Measurements from ENCODE around the gene WNT2B.

The WNT2B gene

GRCh38 chr1:112513112-112513870 lies 4.5 kb downstream of the WNT2B start:
- Histone ChIP-seq H2BK12ac (ENCODE audit: low read length) (peak overlapping the region; percentile 24), H4K8ac (ENCODE audit: low read depth, low read length) (no peak overlapping the region), H3K14ac (ENCODE audit: low read length) (no peak overlapping the region), H3K4me3 (ENCODE audit: low read length in 2 of 2) (no peak overlapping the region), H3K27me3 (ENCODE audit: control insufficient read depth in 3 of 3, insufficient read depth in 3 of 3, low read depth in 1 of 3, low read length in 3 of 3) (peaks cover 2 to 20% (median 7%) of the 10 kb centered on the region in 3 experiments), H3K4me1 (ENCODE audit: control insufficient read depth in 2 of 2, insufficient read depth in 1 of 2, low read depth in 1 of 2, low read length in 2 of 2) (peaks cover 35 to 56% of the 10 kb centered on the region in 2 donors), H3K36me3 (replicated peaks in 1 of 2; ENCODE audit: control insufficient read depth in 2 of 2, insufficient read depth in 2 of 2, low read length in 2 of 2) (peaks cover 0 to 4% of the 10 kb centered on the region in 2 donors), H4K91ac (ENCODE audit: low read depth, low read length, poor library complexity) (no peak overlapping the region), H3K18ac (ENCODE audit: low read length) (peak overlapping the region; percentile 75), H3K9ac (ENCODE audit: low read depth, low read length, poor library complexity) (no peak overlapping the region), H2AK5ac (ENCODE audit: low read depth, low read length) (no peak overlapping the region), H3K79me1 (ENCODE audit: low read depth, low read length) (no peaks in the 10 kb centered on the region), H2AFZ (ENCODE audit: low read length) (no peak overlapping the region), H3K23ac (ENCODE audit: low read depth, low read length, poor library complexity) (no peak overlapping the region), H3K4ac (ENCODE audit: low read length) (no peak overlapping the region), H3K9me3 (replicated peaks in 1 of 2; ENCODE audit: control insufficient read depth in 2 of 2, insufficient read depth in 1 of 2, low read depth in 1 of 2, low read length in 2 of 2) (no peaks in the 10 kb centered on the region), H3K4me2 (ENCODE audit: insufficient read depth, low read length, poor library complexity, severe bottlenecking) (no peak overlapping the region), H2BK120ac (ENCODE audit: low read depth, low read length) (no peak overlapping the region), H3K27ac (replicated peaks; ENCODE audit: low read length) (no peak overlapping the region), H2BK15ac (ENCODE audit: low read length) (peak overlapping the region; percentile 7), H2BK5ac (ENCODE audit: low read length) (no peak overlapping the region)
- no CpG with 5 or more reads among the region's 9 CpGs for WGBS, 2 donors (ENCODE audit: extremely low coverage in 2 of 2, insufficient read length in 2 of 2, insufficient replicate concordance in 1 of 2)
- DNase-seq (ENCODE audit: low spot score): no peak

DNA sequence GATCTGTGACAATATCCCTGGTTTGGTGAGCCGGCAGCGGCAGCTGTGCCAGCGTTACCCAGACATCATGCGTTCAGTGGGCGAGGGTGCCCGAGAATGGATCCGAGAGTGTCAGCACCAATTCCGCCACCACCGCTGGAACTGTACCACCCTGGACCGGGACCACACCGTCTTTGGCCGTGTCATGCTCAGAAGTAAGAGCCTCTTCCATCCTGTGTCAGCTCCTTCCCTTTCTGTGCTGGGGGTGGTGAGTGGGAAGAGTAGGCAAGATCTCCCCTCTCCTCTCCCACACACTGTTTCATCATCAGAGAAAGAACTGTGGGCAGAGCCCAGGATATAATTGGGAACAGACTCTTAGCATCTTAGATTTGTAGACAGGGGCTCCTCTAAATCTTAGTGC lies 6.1 kb downstream of the WNT2B start:
- H3K23ac ChIP-seq (ENCODE audit: low read depth, low read length, poor library complexity): no peak overlapping the region
- peaks cover 0 to 4% (median 0%) of the 10 kb centered on the region in 3 experiments for H3K27me3 ChIP-seq (ENCODE audit: control insufficient read depth in 3 of 3, insufficient read depth in 3 of 3, low read depth in 1 of 3, low read length in 3 of 3)
- no peak overlapping the region for H4K8ac ChIP-seq (ENCODE audit: low read depth, low read length)
- no peak overlapping the region for H3K14ac ChIP-seq (ENCODE audit: low read length)
- H2AK5ac ChIP-seq (ENCODE audit: low read depth, low read length): peak overlapping the region; percentile 7
- no peaks in the 10 kb centered on the region for H3K79me1 ChIP-seq (ENCODE audit: low read depth, low read length)
- no peak for DNase-seq (ENCODE audit: low spot score)
- no peak overlapping the region for H3K4me2 ChIP-seq (ENCODE audit: insufficient read depth, low read length, poor library complexity, severe bottlenecking)
- H4K91ac ChIP-seq (ENCODE audit: low read depth, low read length, poor library complexity): no peak overlapping the region
- no peak overlapping the region for H2BK12ac ChIP-seq (ENCODE audit: low read length)
- peak overlapping the region; percentile 1 for H3K18ac ChIP-seq (ENCODE audit: low read length)
- no peak overlapping the region for H2AFZ ChIP-seq (ENCODE audit: low read length)
- H3K9me3 ChIP-seq (replicated peaks in 1 of 2; ENCODE audit: control insufficient read depth in 2 of 2, insufficient read depth in 1 of 2, low read depth in 1 of 2, low read length in 2 of 2): no peaks in the 10 kb centered on the region
- no CpG with 5 or more reads among the region's 12 CpGs for WGBS, 2 donors (ENCODE audit: extremely low coverage in 2 of 2, insufficient read length in 2 of 2, insufficient replicate concordance in 1 of 2)
- H2BK5ac ChIP-seq (ENCODE audit: low read length): no peak overlapping the region
- peaks cover 0 to 4% of the 10 kb centered on the region in 2 donors for H3K36me3 ChIP-seq (replicated peaks in 1 of 2; ENCODE audit: control insufficient read depth in 2 of 2, insufficient read depth in 2 of 2, low read length in 2 of 2)
- H3K4me3 ChIP-seq (ENCODE audit: low read length in 2 of 2): no peak overlapping the region
- H3K4ac ChIP-seq (ENCODE audit: low read length): no peak overlapping the region
- peaks cover 34 to 50% of the 10 kb centered on the region in 2 donors for H3K4me1 ChIP-seq (ENCODE audit: control insufficient read depth in 2 of 2, insufficient read depth in 1 of 2, low read depth in 1 of 2, low read length in 2 of 2)
- H2BK120ac ChIP-seq (ENCODE audit: low read depth, low read length): no peak overlapping the region
- peak overlapping the region; percentile 76 for H3K27ac ChIP-seq (replicated peaks; ENCODE audit: low read length)
- H3K9ac ChIP-seq (ENCODE audit: low read depth, low read length, poor library complexity): no peak overlapping the region
- peak overlapping the region; percentile 59 for H2BK15ac ChIP-seq (ENCODE audit: low read length)

- no CpG with 5 or more reads among the region's 2 CpGs for WGBS, 2 donors (ENCODE audit: extremely low coverage in 2 of 2, insufficient read length in 2 of 2, insufficient replicate concordance in 1 of 2)
- H2BK12ac ChIP-seq (ENCODE audit: low read length): no peak overlapping the region
- H3K4me1 ChIP-seq (ENCODE audit: control insufficient read depth in 2 of 2, insufficient read depth in 1 of 2, low read depth in 1 of 2, low read length in 2 of 2): peaks cover 34 to 46% of the 10 kb centered on the region in 2 donors
- H2AK5ac ChIP-seq (ENCODE audit: low read depth, low read length): no peak overlapping the region
- no peak overlapping the region for H3K4me2 ChIP-seq (ENCODE audit: insufficient read depth, low read length, poor library complexity, severe bottlenecking)
- peak overlapping the region; percentile 84 for H3K27ac ChIP-seq (replicated peaks; ENCODE audit: low read length)
- H3K79me1 ChIP-seq (ENCODE audit: low read depth, low read length): no peaks in the 10 kb centered on the region
- H3K27me3 ChIP-seq (ENCODE audit: control insufficient read depth in 3 of 3, insufficient read depth in 3 of 3, low read depth in 1 of 3, low read length in 3 of 3): no peaks in the 10 kb centered on the region
- no peak overlapping the region for H4K91ac ChIP-seq (ENCODE audit: low read depth, low read length, poor library complexity)
- no peak overlapping the region for H3K4ac ChIP-seq (ENCODE audit: low read length)
- no peak overlapping the region for H3K18ac ChIP-seq (ENCODE audit: low read length)
- H4K8ac ChIP-seq (ENCODE audit: low read depth, low read length): no peak overlapping the region
- peak; percentile 95 for DNase-seq (ENCODE audit: low spot score)
- H2BK120ac ChIP-seq (ENCODE audit: low read depth, low read length): no peak overlapping the region
- H3K9me3 ChIP-seq (replicated peaks in 1 of 2; ENCODE audit: control insufficient read depth in 2 of 2, insufficient read depth in 1 of 2, low read depth in 1 of 2, low read length in 2 of 2): no peaks in the 10 kb centered on the region
- H3K9ac ChIP-seq (ENCODE audit: low read depth, low read length, poor library complexity): no peak overlapping the region
- no peak overlapping the region for H2AFZ ChIP-seq (ENCODE audit: low read length)
- no peak overlapping the region for H3K4me3 ChIP-seq (ENCODE audit: low read length in 2 of 2)
- peaks cover 0 to 6% of the 10 kb centered on the region in 2 donors for H3K36me3 ChIP-seq (replicated peaks in 1 of 2; ENCODE audit: control insufficient read depth in 2 of 2, insufficient read depth in 2 of 2, low read length in 2 of 2)
- H2BK15ac ChIP-seq (ENCODE audit: low read length): no peak overlapping the region
- no peak overlapping the region for H3K14ac ChIP-seq (ENCODE audit: low read length)
- no peak overlapping the region for H3K23ac ChIP-seq (ENCODE audit: low read depth, low read length, poor library complexity)
- H2BK5ac ChIP-seq (ENCODE audit: low read length): no peak overlapping the region
Observed at GRCh38 chr1:112515311-112516009, 6.7 kb downstream of the WNT2B start.

GRCh38 chr1:112516141-112516540 lies 7.4 kb downstream of the WNT2B start:
- no peak overlapping the region for H3K4ac ChIP-seq (ENCODE audit: low read length)
- H2BK120ac ChIP-seq (ENCODE audit: low read depth, low read length): no peak overlapping the region
- no peaks in the 10 kb centered on the region for H3K27me3 ChIP-seq (ENCODE audit: control insufficient read depth in 3 of 3, insufficient read depth in 3 of 3, low read depth in 1 of 3, low read length in 3 of 3)
- H3K4me1 ChIP-seq (ENCODE audit: control insufficient read depth in 2 of 2, insufficient read depth in 1 of 2, low read depth in 1 of 2, low read length in 2 of 2): peaks cover 34 to 43% of the 10 kb centered on the region in 2 donors
- no peaks in the 10 kb centered on the region for H3K9me3 ChIP-seq (replicated peaks in 1 of 2; ENCODE audit: control insufficient read depth in 2 of 2, insufficient read depth in 1 of 2, low read depth in 1 of 2, low read length in 2 of 2)
- H2AK5ac ChIP-seq (ENCODE audit: low read depth, low read length): peak overlapping the region; percentile 11
- peak overlapping the region; percentile 82 for H2BK12ac ChIP-seq (ENCODE audit: low read length)
- H3K27ac ChIP-seq (replicated peaks; ENCODE audit: low read length): peak overlapping the region; percentile 84
- peak overlapping the region; percentile 81 for H3K18ac ChIP-seq (ENCODE audit: low read length)
- H3K14ac ChIP-seq (ENCODE audit: low read length): no peak overlapping the region
- no peak overlapping the region for H4K91ac ChIP-seq (ENCODE audit: low read depth, low read length, poor library complexity)
- H2AFZ ChIP-seq (ENCODE audit: low read length): no peak overlapping the region
- no peak overlapping the region for H3K23ac ChIP-seq (ENCODE audit: low read depth, low read length, poor library complexity)
- peaks cover 0 to 6% of the 10 kb centered on the region in 2 donors for H3K36me3 ChIP-seq (replicated peaks in 1 of 2; ENCODE audit: control insufficient read depth in 2 of 2, insufficient read depth in 2 of 2, low read length in 2 of 2)
- no peaks in the 10 kb centered on the region for H3K79me1 ChIP-seq (ENCODE audit: low read depth, low read length)
- WGBS, 2 donors (ENCODE audit: extremely low coverage in 2 of 2, insufficient read length in 2 of 2, insufficient replicate concordance in 1 of 2): no CpG with 5 or more reads among the region's 14 CpGs
- no peak overlapping the region for H2BK5ac ChIP-seq (ENCODE audit: low read length)
- no peak overlapping the region for H2BK15ac ChIP-seq (ENCODE audit: low read length)
- H3K4me2 ChIP-seq (ENCODE audit: insufficient read depth, low read length, poor library complexity, severe bottlenecking): no peak overlapping the region
- no peak for DNase-seq (ENCODE audit: low spot score)
- H3K9ac ChIP-seq (ENCODE audit: low read depth, low read length, poor library complexity): no peak overlapping the region
- no peak overlapping the region for H4K8ac ChIP-seq (ENCODE audit: low read depth, low read length)
- no peak overlapping the region for H3K4me3 ChIP-seq (ENCODE audit: low read length in 2 of 2)

Measured in neuronal stem cell (in vitro differentiated cells).